Left ventricle myocardium inferior (tissue), 1 donor: ENCODE data around the gene NELFE. TPM values are rescaled to one million over a fixed set of nuclear protein-coding genes. Genes with fewer than 3 reads are reported as not detected.
"Not testable (repeated sequence)": the region's sequence is repeated elsewhere in the genome, so short reads cannot be mapped to it uniquely, and the experiment has no call there.

Experiments used
- DNase-seq: peaks from one replicate; pipeline ENCODE4 v3.0.0-alpha.2; 2020
- H3K27ac ChIP-seq: fragments of 200-600 bp; replicated peaks from 2 replicates; pipeline ENCODE4 v1.8.0; 2021
- H3K27me3 ChIP-seq: fragments of 200-600 bp; 2 replicates; pipeline ENCODE4 v1.8.0; 2021; ENCODE audit warnings: low read depth
- H3K36me3 ChIP-seq: fragments of 200-600 bp; 2 replicates; pipeline ENCODE4 v1.8.0; 2021
- H3K4me1 ChIP-seq: fragments of 200-600 bp; 2 replicates; pipeline ENCODE4 v1.8.0; 2021
- H3K4me3 ChIP-seq: fragments of 200-600 bp; 2 replicates; pipeline ENCODE4 v1.8.0; 2021; ENCODE audit warnings: mild to moderate bottlenecking, moderate library complexity
- H3K9me3 ChIP-seq: fragments of 200-600 bp; replicated peaks from 2 replicates; pipeline ENCODE4 v1.8.0; 2021
- CTCF ChIP-seq: fragments of 200-600 bp; IDR thresholded peaks from 2 replicates; pipeline ENCODE4 v1.8.0; 2021; ENCODE audit warnings: antibody characterized with exemption, mild to moderate bottlenecking, borderline replicate concordance
- intact Hi-C: fragments of 100-400 bp; cut with micrococcal nuclease; formaldehyde crosslinking; loops from one replicate; pipeline ENCODE4 v1.11.0; 2022
- microRNA-seq: library from miRNA; unstranded; fragments of <30 nt; microRNA quantifications from one replicate; pipeline ENCODE4 v1.2.0, GENCODE V29; 2020
- total RNA-seq: library from RNA; stranded (reverse); fragmentation: NEBNext Ultra II Directional; extraction: Animal tissue kit (Norgen Biotek cat#: 25700); gene quantifications from one replicate; pipeline ENCODE4 v1.2.1, GENCODE V29; 2021
- donor health status: DM: no; HTN: yes; CAD: no; lungs with severe emphysema.

NELFE gene
- total RNA-seq, 1 donor from 2014 or later = 39.3 TPM

- no peak for TF ChIP-seq CTCF
- H3K27ac ChIP-seq = no peak overlapping the region
- H3K9me3 ChIP-seq = no peaks in the 10 kb centered on the region
- DNase-seq = no peak
- no peaks in the 10 kb centered on the region for H3K36me3 ChIP-seq
- H3K4me1 ChIP-seq = peaks cover 10% of the 10 kb centered on the region
- H3K4me3 ChIP-seq = no peak overlapping the region
- intact Hi-C loops = no loop called here
- H3K27me3 ChIP-seq = peaks cover 31% of the 10 kb centered on the region
Observed at GRCh38 chr6:31907158-31907813, 51.5 kb downstream of the NELFE start.

- H3K9me3 ChIP-seq, H3K4me3 ChIP-seq, DNase-seq, H3K27ac ChIP-seq, H3K36me3 ChIP-seq, intact Hi-C loops: not testable (repeated sequence)
- Histone ChIP-seq H3K27me3 (peaks cover 26% of the 10 kb centered on the region), H3K4me1 (peaks cover 11% of the 10 kb centered on the region)
Observed at GRCh38 chr6:31906727-31907126, 52.0 kb downstream of the NELFE start.

- no peak overlapping the region for H3K27ac ChIP-seq
- DNase-seq = no peak
- H3K27me3 ChIP-seq = peaks cover 26% of the 10 kb centered on the region
- no peak overlapping the region for H3K4me3 ChIP-seq
- H3K4me1 ChIP-seq = peaks cover 17% of the 10 kb centered on the region
- H3K36me3 ChIP-seq = no peaks in the 10 kb centered on the region
- no peak for TF ChIP-seq CTCF
- no peaks in the 10 kb centered on the region for H3K9me3 ChIP-seq
- intact Hi-C loops = no loop called here
Observed at GRCh38 chr6:31906122-31906521, 52.6 kb downstream of the NELFE start.

GRCh38 chr6:31905041-31905440 is 53.7 kb downstream of the NELFE start:
- H3K27ac ChIP-seq = no peak overlapping the region
- peaks cover 24% of the 10 kb centered on the region for H3K4me1 ChIP-seq
- peaks cover 19% of the 10 kb centered on the region for H3K27me3 ChIP-seq
- H3K4me3 ChIP-seq = no peak overlapping the region
- no peaks in the 10 kb centered on the region for H3K36me3 ChIP-seq
- no peak for DNase-seq
- TF ChIP-seq CTCF = no peak
- H3K9me3 ChIP-seq = no peaks in the 10 kb centered on the region
- intact Hi-C loops = no loop called here

GRCh38 chr6:31903957-31904356 is 54.8 kb downstream of the NELFE start:
- Histone ChIP-seq H3K4me1 (peaks cover 35% of the 10 kb centered on the region), H3K9me3 (no peaks in the 10 kb centered on the region), H3K27ac (no peak overlapping the region), H3K4me3 (no peak overlapping the region), H3K36me3 (no peaks in the 10 kb centered on the region), H3K27me3 (peaks cover 19% of the 10 kb centered on the region)
- DNase-seq = no peak
- intact Hi-C loops = no loop called here
- no peak for TF ChIP-seq CTCF

Small RNA genes within 50 kb of the gene (microRNA-seq; reads per million reads assigned to microRNA genes)
- gene MIR1236 = not detected

Other genes with a start within 250 kb of the NELFE start
- not detected for gene LY6G6D, start 243.6 kb downstream of the NELFE start, total RNA-seq
- gene LY6G6C, start 237.2 kb downstream of the NELFE start, total RNA-seq = not detected
- gene MPIG6B, start 235.6 kb downstream of the NELFE start, total RNA-seq = 0.19 TPM
- gene DDAH2, start 229.7 kb downstream of the NELFE start, total RNA-seq = 36.1 TPM
- gene CLIC1, start 222.4 kb downstream of the NELFE start, total RNA-seq = 78.0 TPM
- gene MSH5, start 219.0 kb downstream of the NELFE start, total RNA-seq = 1.3 TPM
- gene SAPCD1, start 196.3 kb downstream of the NELFE start, total RNA-seq = not detected
- gene VWA7, start 181.6 kb downstream of the NELFE start, total RNA-seq = 14.7 TPM
- gene VARS1, start 163.2 kb downstream of the NELFE start, total RNA-seq = 20.0 TPM
- 19.4 TPM for gene LSM2, start 152.0 kb downstream of the NELFE start, total RNA-seq
- 2.2 TPM for gene HSPA1L, start 143.7 kb downstream of the NELFE start, total RNA-seq
- 271 TPM for gene HSPA1A, start 143.4 kb downstream of the NELFE start, total RNA-seq
- gene HSPA1B, start 131.2 kb downstream of the NELFE start, total RNA-seq = 184 TPM
- gene NEU1, start 96.2 kb downstream of the NELFE start, total RNA-seq = 26.0 TPM
- gene SLC44A4, start 80.0 kb downstream of the NELFE start, total RNA-seq = 0.08 TPM
- gene EHMT2, start 61.3 kb downstream of the NELFE start, total RNA-seq = 15.6 TPM
- gene ZBTB12, start 56.9 kb downstream of the NELFE start, total RNA-seq = 3.5 TPM
- 9.7 TPM for gene C2, start 31.3 kb downstream of the NELFE start, total RNA-seq
- 3.7 TPM for gene CFB, start 12.9 kb downstream of the NELFE start, total RNA-seq
- 32.9 TPM for gene SKIC2, start 204 bp upstream of the NELFE start, total RNA-seq
- 11.2 TPM for gene DXO, start 13.2 kb upstream of the NELFE start, total RNA-seq
- 76.2 TPM for gene C4A, start 23.1 kb upstream of the NELFE start, total RNA-seq
- 72.9 TPM for gene C4B, start 55.8 kb upstream of the NELFE start, total RNA-seq
- 0.41 TPM for gene CYP21A2, start 79.4 kb upstream of the NELFE start, total RNA-seq
- gene TNXB, start 150.4 kb upstream of the NELFE start, total RNA-seq = 73.0 TPM
- gene ATF6B, start 169.3 kb upstream of the NELFE start, total RNA-seq = 29.1 TPM
- gene FKBPL, start 171.3 kb upstream of the NELFE start, total RNA-seq = 2.7 TPM
- 1.0 TPM for gene PRRT1, start 193.0 kb upstream of the NELFE start, total RNA-seq
- gene PPT2, start 195.2 kb upstream of the NELFE start, total RNA-seq = 23.4 TPM
- gene EGFL8, start 205.6 kb upstream of the NELFE start, total RNA-seq = 9.2 TPM
- 43.0 TPM for gene AGPAT1, start 217.1 kb upstream of the NELFE start, total RNA-seq
- 76.0 TPM for gene RNF5, start 219.4 kb upstream of the NELFE start, total RNA-seq
- gene AGER, start 225.3 kb upstream of the NELFE start, total RNA-seq = 1.8 TPM
- 36.5 TPM for gene PBX2, start 231.2 kb upstream of the NELFE start, total RNA-seq
- 5.0 TPM for gene GPSM3, start 233.7 kb upstream of the NELFE start, total RNA-seq